ENCODE results near the gene CHST3. TPM values are rescaled to one million over a fixed set of nuclear protein-coding genes. Genes with fewer than 3 reads are reported as not detected.

Gene CHST3
- total RNA-seq, 1 experiment from 2014 or later: 6.1 TPM

DNA sequence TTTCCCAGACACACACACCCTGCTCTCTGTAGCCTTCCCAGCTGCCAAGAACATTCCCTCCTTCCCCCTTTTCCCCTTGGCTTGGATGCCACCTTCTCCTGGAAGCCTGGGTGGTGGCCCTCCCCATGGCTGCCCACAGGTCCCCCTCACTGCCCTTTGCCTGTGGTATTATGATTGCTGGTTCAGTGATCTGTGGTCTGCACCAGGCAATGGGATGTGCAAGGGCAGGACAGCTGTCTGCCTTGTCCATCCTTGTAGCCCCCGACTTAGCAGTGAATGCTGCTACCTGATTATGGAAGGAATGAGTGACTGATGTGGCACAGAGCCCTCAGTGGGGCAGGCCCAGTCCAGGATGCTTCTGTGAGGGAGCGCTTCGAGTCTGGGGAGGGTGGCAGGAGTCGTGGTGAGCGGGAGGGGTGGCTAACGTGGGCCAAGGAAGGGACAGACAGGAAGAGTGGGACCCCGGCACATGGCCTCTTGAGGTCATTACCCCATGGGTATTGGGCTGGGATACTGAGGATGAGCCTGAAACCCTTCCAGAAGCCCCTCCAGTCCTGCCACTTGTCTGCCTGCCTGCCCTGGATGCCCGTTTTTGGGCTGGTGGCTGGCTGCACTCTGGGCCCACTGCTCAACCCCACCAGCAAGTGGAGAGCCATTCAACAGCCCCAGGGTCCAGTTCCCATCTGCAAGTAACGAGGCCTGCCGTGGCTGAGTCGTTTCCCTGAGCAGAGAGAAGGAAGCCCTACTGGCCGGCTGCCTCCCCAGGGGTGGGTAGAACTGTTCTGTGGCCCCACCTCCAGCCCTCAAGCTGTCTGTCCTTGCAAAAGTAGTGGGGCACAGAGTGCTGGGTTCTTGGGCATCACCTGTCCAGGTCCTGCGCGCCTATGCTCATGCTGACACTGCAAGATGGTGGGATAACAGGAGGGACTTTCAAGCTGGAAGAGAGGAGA, 8.8 kb downstream of the CHST3 start:
- Histone ChIP-seq H3K56ac (ENCODE audit: insufficient read length, low read depth, low read length) (no peak overlapping the region), H2AK5ac (ENCODE audit: insufficient read length, low read length) (no peak overlapping the region), H3K27me3 (ENCODE audit: insufficient read depth, low read length) (no peaks in the 10 kb centered on the region), H3K9me3 (ENCODE audit: control insufficient read depth, low read depth, low read length) (no peaks in the 10 kb centered on the region), H4K91ac (ENCODE audit: insufficient read length, low read depth, low read length) (no peak overlapping the region), H3K4ac (ENCODE audit: low read depth, low read length) (no peak overlapping the region), H2BK15ac (ENCODE audit: low read depth, low read length) (no peak overlapping the region), H2BK20ac (ENCODE audit: low read depth, low read length, poor library complexity, severe bottlenecking) (no peak overlapping the region), H3K23ac (ENCODE audit: insufficient read length, low read depth, low read length) (no peak overlapping the region), H4K5ac (ENCODE audit: insufficient read length, low read depth, low read length) (no peak overlapping the region), H3T11ph (ENCODE audit: low read length) (no peak overlapping the region), H3K4me2 (ENCODE audit: insufficient read depth, insufficient read length, low read length) (no peak overlapping the region), H3K14ac (ENCODE audit: insufficient read depth, low read length) (no peak overlapping the region; the same call in 1 of the 2 replicates), H3K27ac (ENCODE audit: insufficient read length, low read depth, low read length) (no peak overlapping the region), H2AFZ (ENCODE audit: low read length) (no peak overlapping the region), H3K9ac (ENCODE audit: extremely low read depth, insufficient read length, low read length) (no peak overlapping the region), H2BK12ac (ENCODE audit: insufficient read length, low read depth, low read length) (no peak overlapping the region), H3K4me1 (ENCODE audit: insufficient read depth, low read length) (peaks cover 3% of the 10 kb centered on the region; the same call in 1 of the 2 replicates), H3K23me2 (ENCODE audit: insufficient read length, low read depth, low read length, poor library complexity, severe bottlenecking) (peaks cover 3% of the 10 kb centered on the region), H2BK120ac (ENCODE audit: low read depth, low read length, poor library complexity, severe bottlenecking) (no peak overlapping the region), H4K8ac (replicated peaks; ENCODE audit: insufficient read length, low read depth, low read length) (peak overlapping the region; percentile 44), H4K20me1 (ENCODE audit: control insufficient read depth, insufficient read depth, insufficient read length) (no peaks in the 10 kb centered on the region), H2BK5ac (ENCODE audit: insufficient read length, low read length) (no peak overlapping the region), H3K79me2 (ENCODE audit: insufficient read depth, low read length) (peaks cover 2% of the 10 kb centered on the region), H3K79me1 (ENCODE audit: insufficient read depth, low read depth, low read length, poor library complexity, severe bottlenecking) (no peaks in the 10 kb centered on the region), H3K18ac (ENCODE audit: insufficient read length, low read depth, low read length) (no peak overlapping the region)
- Mint-ChIP-seq H3K4me1 (peaks cover 22 to 24% of the 10 kb centered on the region in 2 experiments), H3K27me3 (ENCODE audit: low read depth) (no peaks in the 10 kb centered on the region), H3K9me3 (no peaks in the 10 kb centered on the region), H3K27ac (peak overlapping the region in 1 of 3 experiments; percentile 59; a peak in 1 of 7 replicates), H3K4me3 (no peak overlapping the region), H3K36me3 (ENCODE audit: insufficient read depth in 1 of 3, low read depth in 3 of 3) (no peaks in the 10 kb centered on the region)
- no peak for DNase-seq
- WGBS (ENCODE audit: extremely low coverage, insufficient read length, low lambda C conversion rate): no CpG with 5 or more reads among the region's 14 CpGs
- TF ChIP-seq, protein P1, sequence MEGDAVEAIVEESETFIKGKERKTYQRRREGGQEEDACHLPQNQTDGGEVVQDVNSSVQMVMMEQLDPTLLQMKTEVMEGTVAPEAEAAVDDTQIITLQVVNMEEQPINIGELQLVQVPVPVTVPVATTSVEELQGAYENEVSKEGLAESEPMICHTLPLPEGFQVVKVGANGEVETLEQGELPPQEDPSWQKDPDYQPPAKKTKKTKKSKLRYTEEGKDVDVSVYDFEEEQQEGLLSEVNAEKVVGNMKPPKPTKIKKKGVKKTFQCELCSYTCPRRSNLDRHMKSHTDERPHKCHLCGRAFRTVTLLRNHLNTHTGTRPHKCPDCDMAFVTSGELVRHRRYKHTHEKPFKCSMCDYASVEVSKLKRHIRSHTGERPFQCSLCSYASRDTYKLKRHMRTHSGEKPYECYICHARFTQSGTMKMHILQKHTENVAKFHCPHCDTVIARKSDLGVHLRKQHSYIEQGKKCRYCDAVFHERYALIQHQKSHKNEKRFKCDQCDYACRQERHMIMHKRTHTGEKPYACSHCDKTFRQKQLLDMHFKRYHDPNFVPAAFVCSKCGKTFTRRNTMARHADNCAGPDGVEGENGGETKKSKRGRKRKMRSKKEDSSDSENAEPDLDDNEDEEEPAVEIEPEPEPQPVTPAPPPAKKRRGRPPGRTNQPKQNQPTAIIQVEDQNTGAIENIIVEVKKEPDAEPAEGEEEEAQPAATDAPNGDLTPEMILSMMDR (conservative IDR thresholded peaks at IDR 0.05): no peak

Measured in H9 (cell line).